GM15510 (cell line): ENCODE data around the gene IL2RG.

Experiments
- POLR2A ChIP-seq: IDR thresholded peaks from 3 replicates; pipeline ENCODE4 v1.6.1; 2011; ENCODE audit warnings: borderline replicate concordance; ENCODE audit not compliant: insufficient read length; ENCODE audit errors: extremely low read depth

IL2RG gene

GRCh38 chrX:71111141-71111843 lies at the start of gene IL2RG:
IL2RG (minus strand) TSS chrX:71111577; CDS start chrX:71111539, 38 bp downstream.
- TF ChIP-seq POLR2A: peak; percentile 66

GRCh38 chrX:71160475-71160874 lies 49.1 kb upstream of the IL2RG start:
- TF ChIP-seq POLR2A: no peak

GRCh38 chrX:71159335-71159734 lies 48.0 kb upstream of the IL2RG start:
- no peak for TF ChIP-seq POLR2A

GRCh38 chrX:71158603-71159002 lies 47.2 kb upstream of the IL2RG start:
- TF ChIP-seq POLR2A: no peak

- no peak for TF ChIP-seq POLR2A
Measured at GRCh38 chrX:71154641-71155040, 43.3 kb upstream of the IL2RG start.

- TF ChIP-seq POLR2A: no peak
Measured at GRCh38 chrX:71154196-71154595, 42.8 kb upstream of the IL2RG start.

GRCh38 chrX:71151366-71151765 lies 40.0 kb upstream of the IL2RG start:
- no peak for TF ChIP-seq POLR2A

- no peak for TF ChIP-seq POLR2A
Measured at GRCh38 chrX:71148278-71148663, 36.9 kb upstream of the IL2RG start.

GRCh38 chrX:71147496-71148277 lies 36.3 kb upstream of the IL2RG start:
- no peak for TF ChIP-seq POLR2A

- no peak for TF ChIP-seq POLR2A
Measured at GRCh38 chrX:71144651-71145050, 33.3 kb upstream of the IL2RG start, which contains the start of gene NLGN3. NLGN3 (plus strand) TSS chrX:71144841; CDS start chrX:71147750, 2,909 bp downstream.

GRCh38 chrX:71143508-71143907 lies 32.1 kb upstream of the IL2RG start:
- no peak for TF ChIP-seq POLR2A

GRCh38 chrX:71140440-71140839 lies 29.1 kb upstream of the IL2RG start:
- TF ChIP-seq POLR2A: no peak

- TF ChIP-seq POLR2A: no peak
Measured at GRCh38 chrX:71131510-71131909, 20.1 kb upstream of the IL2RG start.

GRCh38 chrX:71128915-71129765 lies 17.8 kb upstream of the IL2RG start:
- TF ChIP-seq POLR2A: no peak
